HCT116 (cell line): Measurements from ENCODE around the gene GRM1. TPM values are rescaled to one million over a fixed set of nuclear protein-coding genes. Genes with fewer than 3 reads are reported as not detected.

Experiments
- ATAC-seq: fragments of 200-7000 bp; cut with Tn5 transposase; 2 replicates; pipeline ENCODE4 v1.9.1; 2020; ENCODE audit warnings: mild to moderate bottlenecking, moderate library complexity
- BruUV-seq: library from RNA; stranded (reverse); fragments of 400-500 nt; replicated peaks from 2 replicates; lab custom pipeline; 2021; lab: Mats Ljungman, UMichigan
- CTCF ChIA-PET: fragments of 300-600 bp; sonication (Branson Sonifier 250); formaldehyde crosslinking; loops from one replicate; lab custom pipeline; 2021; ENCODE audit warnings: antibody characterized with exemption; lab: Charles Lee
- POLR2A ChIA-PET: fragments of 300-600, 350-600 bp; sonication (Branson Sonifier 250); formaldehyde crosslinking; loops from one replicate; lab custom pipeline; 2021; ENCODE audit warnings: antibody characterized with exemption; lab: Charles Lee
- RAD21 ChIA-PET, 2 experiments: fragments of 300-600 bp; sonication (Branson Sonifier 250); formaldehyde crosslinking; loops; one replicate each; lab custom pipeline; 2023; ENCODE audit warnings: low total read pairs in 2 of 2; ENCODE audit not compliant: uncharacterized antibody in 2 of 2, unreplicated experiment in 2 of 2, low non-redundant PET in 1 of 2; lab: Charles Lee
- DNase-seq: peaks from one replicate; pipeline ENCODE4 v3.0.0-alpha.2; 2010; ENCODE audit warnings: low read depth, low spot score
- H2AFZ ChIP-seq: fragments of 200-600 bp; shearing (Covaris generic), sonication (generic); 2 replicates; pipeline ENCODE4 v1.6.1; 2017; ENCODE audit warnings: low read depth, mixed run types, mixed read lengths, antibody characterized with exemption, low read length; ENCODE audit not compliant: poor library complexity, severe bottlenecking
- H3K27ac ChIP-seq: 2 replicates; pipeline ENCODE4 v1.5.1; 2012; ENCODE audit warnings: low read depth, low read length
- H3K27me3 ChIP-seq: fragments of 200-600 bp; sonication (generic); 2 replicates; pipeline ENCODE4 v1.6.1; 2016; ENCODE audit warnings: mixed run types, low read length, mixed read lengths; ENCODE audit not compliant: insufficient read depth
- H3K36me3 ChIP-seq, 2 experiments: fragments of 200-500 bp in 1 of 2; fragments of 200-600 bp in 1 of 2; sonication (Bioruptor generic) in 1 of 2; sonication (generic) in 1 of 2; 2 replicates each; pipeline versions ENCODE4 v1.5.1 to v1.6.1; 2014 to 2016; ENCODE audit warnings: low read length in 2 of 2, inconsistent platforms in 1 of 2, mixed read lengths in 1 of 2, mixed run types in 1 of 2; ENCODE audit not compliant: insufficient read depth in 2 of 2, control insufficient read depth in 1 of 2
- H3K4me1 ChIP-seq, 2 experiments: fragments of 200-600 bp in 1 of 2; sonication (generic) in 1 of 2; 2 replicates each; pipeline versions ENCODE4 v1.5.1 to v1.6.1; 2012 to 2017; ENCODE audit warnings: low read length in 2 of 2, inconsistent platforms in 1 of 2, mild to moderate bottlenecking in 1 of 2, mixed read lengths in 1 of 2, mixed run types in 1 of 2, moderate library complexity in 1 of 2; ENCODE audit not compliant: insufficient read depth in 2 of 2, control insufficient read depth in 1 of 2
- H3K4me2 ChIP-seq: fragments of 200-600 bp; sonication (generic); 2 replicates; pipeline ENCODE4 v1.6.1; 2017; ENCODE audit warnings: mixed run types, low read length, mixed read lengths
- H3K4me3 ChIP-seq, 2 experiments: fragments of 200-600 bp in 1 of 2; sonication (generic) in 1 of 2; replicated peaks in 1 of 2; 2 replicates each; pipeline ENCODE4 v1.5.1; 2011 to 2016; ENCODE audit warnings: low read length in 2 of 2, control low read depth in 1 of 2, low read depth in 1 of 2, mild to moderate bottlenecking in 1 of 2, mixed read lengths in 1 of 2, mixed run types in 1 of 2
- H3K79me2 ChIP-seq: fragments of 200-600 bp; sonication (generic); 2 replicates; pipeline ENCODE4 v1.6.1; 2017; ENCODE audit warnings: mild to moderate bottlenecking, mixed run types, low read length, moderate library complexity, mixed read lengths; ENCODE audit not compliant: insufficient read depth
- H3K9ac ChIP-seq: fragments of 200-600 bp; sonication (generic); 2 replicates; pipeline ENCODE4 v1.6.1; 2016; ENCODE audit warnings: low read length, mixed read lengths
- H3K9me2 ChIP-seq: fragments of 200-600 bp; sonication (generic), shearing (Covaris generic); 2 replicates; pipeline ENCODE4 v1.6.1; 2017; ENCODE audit warnings: mixed run types, mild to moderate bottlenecking, moderate library complexity; ENCODE audit not compliant: insufficient read depth
- H3K9me3 ChIP-seq, 2 experiments: fragments of 200-500 bp in 1 of 2; fragments of 200-600 bp in 1 of 2; sonication (Bioruptor generic) in 1 of 2; sonication (generic) in 1 of 2; 2 replicates each; pipeline ENCODE4 v1.6.1; 2014 to 2017; ENCODE audit warnings: low read length in 2 of 2, mixed read lengths in 2 of 2, inconsistent platforms in 1 of 2, low read depth in 1 of 2, mild to moderate bottlenecking in 1 of 2, mixed run types in 1 of 2, moderate library complexity in 1 of 2; ENCODE audit not compliant: control insufficient read depth in 1 of 2, insufficient read depth in 1 of 2
- H4K20me1 ChIP-seq: fragments of 200-600 bp; sonication (generic), shearing (Covaris generic); 2 replicates; pipeline ENCODE4 v1.6.1; 2017; ENCODE audit warnings: mixed run types, mild to moderate bottlenecking, moderate library complexity; ENCODE audit not compliant: insufficient read depth
- CBX3 ChIP-seq: IDR thresholded peaks from 2 replicates; pipeline ENCODE4 v1.6.1; 2012; ENCODE audit warnings: low read depth
- EGR1 ChIP-seq: IDR thresholded peaks from 2 replicates; pipeline ENCODE4 v1.6.1; 2012; ENCODE audit warnings: low read depth
- ELF1 ChIP-seq: IDR thresholded peaks from 2 replicates; pipeline ENCODE4 v1.6.1; 2012; ENCODE audit warnings: low read depth, borderline replicate concordance
- FOSL1 ChIP-seq: IDR thresholded peaks from 2 replicates; pipeline ENCODE4 v1.6.1; 2012; ENCODE audit warnings: low read depth
- POLR2A ChIP-seq: IDR thresholded peaks from 2 replicates; pipeline ENCODE4 v1.7.0; 2011; ENCODE audit warnings: borderline replicate concordance; ENCODE audit not compliant: insufficient read depth, insufficient read length; ENCODE audit errors: extremely low read depth
- SP1 ChIP-seq: IDR thresholded peaks from 2 replicates; pipeline ENCODE4 v1.6.1; 2012; ENCODE audit warnings: low read depth
- YY1 ChIP-seq: IDR thresholded peaks from 2 replicates; pipeline ENCODE4 v1.6.1; 2011; ENCODE audit warnings: low read length, low read depth, moderate library complexity, mild to moderate bottlenecking; ENCODE audit not compliant: insufficient replicate concordance; ENCODE audit errors: extremely low read depth
- ZNF274 ChIP-seq: fragments of 200-500 bp; sonication (Bioruptor generic); IDR thresholded peaks from 2 replicates; pipeline ENCODE4 v1.6.1; 2014; ENCODE audit warnings: mild to moderate bottlenecking, low read depth, low read length, inconsistent platforms
- intact Hi-C: fragments of 100-400 bp; cut with micrococcal nuclease; formaldehyde crosslinking; loops from 2 replicates; pipeline ENCODE4 v1.10.0; 2022
- total RNA-seq: library from RNA; stranded (reverse); gene quantifications from one replicate; pipeline ENCODE4 v1.2.1, GENCODE V29; 2021; ENCODE audit not compliant: unreplicated experiment
- TF ChIP-seq, protein P1 (sequence below): IDR thresholded peaks from 2 replicates; pipeline ENCODE4 v1.6.1; 2011; ENCODE audit warnings: mild to moderate bottlenecking, low read length, moderate library complexity; ENCODE audit not compliant: insufficient replicate concordance; ENCODE audit errors: extremely low read depth
- TF ChIP-seq, protein P2 (sequence below): IDR thresholded peaks from 2 replicates; pipeline ENCODE4 v1.6.1; 2012; ENCODE audit warnings: low read depth
- TF ChIP-seq, protein P3 (sequence below): IDR thresholded peaks from 2 replicates; pipeline ENCODE4 v1.6.1; 2012
- TF ChIP-seq, protein P4 (sequence below): IDR thresholded peaks from 2 replicates; pipeline ENCODE4 v1.6.1; 2012

Gene GRM1
- total RNA-seq, 1 experiment from 2014 or later = not detected

DNA sequence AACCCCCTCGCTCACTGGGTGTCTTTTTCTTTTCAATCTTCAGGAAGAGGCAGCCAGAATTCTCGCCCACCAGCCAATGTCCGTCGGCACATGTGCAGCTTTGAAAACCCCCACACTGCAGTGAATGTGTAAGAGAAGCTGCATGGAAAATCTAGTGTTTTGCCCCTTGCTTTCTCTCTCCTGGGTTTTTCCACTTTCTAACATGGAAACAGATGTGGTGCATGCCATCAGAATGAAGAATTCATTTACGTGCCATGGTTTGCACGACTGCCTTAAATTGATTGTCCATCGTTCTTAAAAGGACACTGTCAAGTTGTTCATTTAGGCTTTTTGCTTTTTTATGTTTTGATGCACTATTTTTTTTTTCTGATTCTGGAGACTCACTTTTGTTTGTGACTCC is 397.7 kb downstream of the GRM1 start:
- Histone ChIP-seq H3K4me2 (no peak overlapping the region), H3K4me1 (no peaks in the 10 kb centered on the region), H3K36me3 (no peaks in the 10 kb centered on the region), H3K27ac (no peak overlapping the region), H4K20me1 (no peaks in the 10 kb centered on the region), H2AFZ (no peak overlapping the region), H3K27me3 (peaks cover 28% of the 10 kb centered on the region), H3K4me3 (no peak overlapping the region), H3K9ac (no peak overlapping the region), H3K79me2 (no peaks in the 10 kb centered on the region)
- BruUV-seq = no TSS peak
- intact Hi-C loops = no loop called here
- DNase-seq (no peak), ATAC-seq (no peak)
- CTCF ChIA-PET = no interaction called here
- POLR2A ChIA-PET = no interaction called here
- TF ChIP-seq CBX3 = no peak
- TF ChIP-seq, all 23 proteins: peak for 0
- RAD21 ChIA-PET = no interaction called here
- Histone ChIP-seq H3K9me3 (no peaks in the 10 kb centered on the region), H3K9me2 (no peaks in the 10 kb centered on the region)

DNA sequence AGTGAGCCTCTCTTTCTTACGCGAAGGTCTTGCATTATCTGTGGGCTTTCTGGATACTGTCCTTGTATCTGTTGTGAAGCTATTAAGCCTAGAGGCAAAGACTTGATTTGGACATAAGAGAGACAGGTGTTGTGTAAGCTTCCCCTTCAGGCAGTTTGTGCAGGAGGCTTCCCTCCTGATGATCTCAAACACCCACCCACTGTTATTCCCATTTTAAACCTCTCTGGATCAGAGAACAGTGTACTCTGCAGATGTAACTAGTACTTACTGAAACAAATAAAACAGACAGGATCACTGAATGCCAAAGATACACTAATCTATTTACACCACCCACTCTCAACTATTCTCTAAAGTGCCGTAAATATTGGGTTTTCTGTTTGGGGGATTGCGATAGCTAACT is 401.0 kb downstream of the GRM1 start:
- Histone ChIP-seq H3K9me3 (no peaks in the 10 kb centered on the region), H3K4me2 (no peak overlapping the region), H3K4me3 (no peak overlapping the region), H3K27me3 (peaks cover 9% of the 10 kb centered on the region; the same call in 1 of the 2 replicates), H3K36me3 (no peaks in the 10 kb centered on the region), H3K9me2 (no peaks in the 10 kb centered on the region), H3K4me1 (no peaks in the 10 kb centered on the region), H3K27ac (no peak overlapping the region), H3K9ac (no peak overlapping the region), H2AFZ (no peak overlapping the region), H3K79me2 (no peaks in the 10 kb centered on the region), H4K20me1 (no peaks in the 10 kb centered on the region)
- DNase-seq (no peak), ATAC-seq (no peak)
- ChIA-PET RAD21 (no interaction called here), CTCF (no interaction called here), POLR2A (no interaction called here)
- TF ChIP-seq SP1 (no peak), FOSL1 (no peak), EGR1 (no peak), POLR2A (no peak), YY1 (no peak), ELF1 (no peak), ZNF274 (no peak)
- TF ChIP-seq, protein P1, sequence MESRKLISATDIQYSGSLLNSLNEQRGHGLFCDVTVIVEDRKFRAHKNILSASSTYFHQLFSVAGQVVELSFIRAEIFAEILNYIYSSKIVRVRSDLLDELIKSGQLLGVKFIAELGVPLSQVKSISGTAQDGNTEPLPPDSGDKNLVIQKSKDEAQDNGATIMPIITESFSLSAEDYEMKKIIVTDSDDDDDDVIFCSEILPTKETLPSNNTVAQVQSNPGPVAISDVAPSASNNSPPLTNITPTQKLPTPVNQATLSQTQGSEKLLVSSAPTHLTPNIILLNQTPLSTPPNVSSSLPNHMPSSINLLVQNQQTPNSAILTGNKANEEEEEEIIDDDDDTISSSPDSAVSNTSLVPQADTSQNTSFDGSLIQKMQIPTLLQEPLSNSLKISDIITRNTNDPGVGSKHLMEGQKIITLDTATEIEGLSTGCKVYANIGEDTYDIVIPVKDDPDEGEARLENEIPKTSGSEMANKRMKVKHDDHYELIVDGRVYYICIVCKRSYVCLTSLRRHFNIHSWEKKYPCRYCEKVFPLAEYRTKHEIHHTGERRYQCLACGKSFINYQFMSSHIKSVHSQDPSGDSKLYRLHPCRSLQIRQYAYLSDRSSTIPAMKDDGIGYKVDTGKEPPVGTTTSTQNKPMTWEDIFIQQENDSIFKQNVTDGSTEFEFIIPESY = no peak
- TF ChIP-seq, protein P2, sequence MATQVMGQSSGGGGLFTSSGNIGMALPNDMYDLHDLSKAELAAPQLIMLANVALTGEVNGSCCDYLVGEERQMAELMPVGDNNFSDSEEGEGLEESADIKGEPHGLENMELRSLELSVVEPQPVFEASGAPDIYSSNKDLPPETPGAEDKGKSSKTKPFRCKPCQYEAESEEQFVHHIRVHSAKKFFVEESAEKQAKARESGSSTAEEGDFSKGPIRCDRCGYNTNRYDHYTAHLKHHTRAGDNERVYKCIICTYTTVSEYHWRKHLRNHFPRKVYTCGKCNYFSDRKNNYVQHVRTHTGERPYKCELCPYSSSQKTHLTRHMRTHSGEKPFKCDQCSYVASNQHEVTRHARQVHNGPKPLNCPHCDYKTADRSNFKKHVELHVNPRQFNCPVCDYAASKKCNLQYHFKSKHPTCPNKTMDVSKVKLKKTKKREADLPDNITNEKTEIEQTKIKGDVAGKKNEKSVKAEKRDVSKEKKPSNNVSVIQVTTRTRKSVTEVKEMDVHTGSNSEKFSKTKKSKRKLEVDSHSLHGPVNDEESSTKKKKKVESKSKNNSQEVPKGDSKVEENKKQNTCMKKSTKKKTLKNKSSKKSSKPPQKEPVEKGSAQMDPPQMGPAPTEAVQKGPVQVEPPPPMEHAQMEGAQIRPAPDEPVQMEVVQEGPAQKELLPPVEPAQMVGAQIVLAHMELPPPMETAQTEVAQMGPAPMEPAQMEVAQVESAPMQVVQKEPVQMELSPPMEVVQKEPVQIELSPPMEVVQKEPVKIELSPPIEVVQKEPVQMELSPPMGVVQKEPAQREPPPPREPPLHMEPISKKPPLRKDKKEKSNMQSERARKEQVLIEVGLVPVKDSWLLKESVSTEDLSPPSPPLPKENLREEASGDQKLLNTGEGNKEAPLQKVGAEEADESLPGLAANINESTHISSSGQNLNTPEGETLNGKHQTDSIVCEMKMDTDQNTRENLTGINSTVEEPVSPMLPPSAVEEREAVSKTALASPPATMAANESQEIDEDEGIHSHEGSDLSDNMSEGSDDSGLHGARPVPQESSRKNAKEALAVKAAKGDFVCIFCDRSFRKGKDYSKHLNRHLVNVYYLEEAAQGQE = no peak
- TF ChIP-seq, protein P3, sequence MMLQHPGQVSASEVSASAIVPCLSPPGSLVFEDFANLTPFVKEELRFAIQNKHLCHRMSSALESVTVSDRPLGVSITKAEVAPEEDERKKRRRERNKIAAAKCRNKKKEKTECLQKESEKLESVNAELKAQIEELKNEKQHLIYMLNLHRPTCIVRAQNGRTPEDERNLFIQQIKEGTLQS = no peak
- TF ChIP-seq, protein P4, sequence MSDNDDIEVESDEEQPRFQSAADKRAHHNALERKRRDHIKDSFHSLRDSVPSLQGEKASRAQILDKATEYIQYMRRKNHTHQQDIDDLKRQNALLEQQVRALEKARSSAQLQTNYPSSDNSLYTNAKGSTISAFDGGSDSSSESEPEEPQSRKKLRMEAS = no peak
- intact Hi-C loops = no loop called here
- no TSS peak for BruUV-seq
